Muscle of back (tissue), 11 donors: ENCODE data around the gene MVD. TPM values are rescaled to one million over a fixed set of nuclear protein-coding genes. Genes with fewer than 3 reads are reported as not detected.
A peak's percentile ranks its signal among the peaks of the same experiment; 100 is the strongest.

Experiments
- DNase-seq, 3 donors: peaks; one replicate each; pipeline versions ENCODE4 v3.0.0 to v3.0.0-alpha.2; 2013
- polyA plus RNA-seq, 10 donors: library from polyadenylated mRNA; unstranded; fragments of 120-200 nt; gene quantifications; one replicate each; pipeline ENCODE4 v1.2.1, GENCODE V29; 2013; ENCODE audit not compliant: insufficient read length in 10 of 10

The MVD gene
- polyA plus RNA-seq, 10 donors: 19.4 to 38.9 (median 26.3) TPM

DNA sequence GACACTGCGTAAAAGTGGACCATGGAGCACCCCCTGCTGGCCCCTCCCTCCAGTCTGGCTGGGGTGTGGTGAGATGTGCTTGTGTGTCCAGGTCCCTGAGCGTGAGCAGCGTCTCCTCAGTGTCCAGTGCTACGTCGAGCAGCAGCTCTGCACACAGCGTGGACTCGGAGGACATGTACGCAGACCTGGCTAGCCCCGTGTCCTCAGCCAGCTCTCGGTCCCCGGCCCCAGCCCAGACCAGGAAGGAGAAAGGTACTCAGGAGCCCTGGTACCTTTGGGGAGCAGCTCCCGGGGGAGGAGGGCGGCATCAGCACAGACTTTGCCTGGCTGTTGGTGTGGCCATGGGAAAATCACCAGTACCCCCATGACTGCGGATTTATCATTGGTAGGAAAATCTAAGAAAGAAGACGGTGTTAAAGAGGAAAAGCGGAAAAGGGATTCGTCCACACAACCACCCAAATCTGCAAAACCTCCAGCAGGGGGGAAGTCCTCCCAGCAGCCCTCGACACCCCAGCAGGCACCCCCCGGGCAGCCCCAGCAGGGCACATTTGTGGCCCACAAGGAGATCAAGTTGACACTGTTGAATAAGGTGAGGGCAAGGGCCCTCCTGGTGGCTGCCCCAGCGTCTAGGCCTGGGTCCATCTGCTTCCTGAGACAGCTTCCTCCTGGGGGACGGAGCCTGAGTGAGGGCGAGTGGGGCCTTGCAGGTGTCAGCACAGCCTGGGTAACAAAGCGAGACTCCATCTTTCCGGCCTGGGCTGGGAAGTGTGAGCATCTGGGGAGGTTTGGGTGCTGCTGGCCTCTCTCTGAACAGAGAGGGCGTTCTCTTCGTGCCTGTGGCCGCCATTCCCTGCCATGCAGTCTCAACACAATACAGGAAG lies 35.1 kb downstream of the MVD start:
- DNase-seq: no peak

GRCh38 chr16:88626646-88627045 lies 36.2 kb downstream of the MVD start:
- DNase-seq: no peak

GRCh38 chr16:88624977-88625576 lies 37.8 kb downstream of the MVD start:
- no peak for DNase-seq

DNA sequence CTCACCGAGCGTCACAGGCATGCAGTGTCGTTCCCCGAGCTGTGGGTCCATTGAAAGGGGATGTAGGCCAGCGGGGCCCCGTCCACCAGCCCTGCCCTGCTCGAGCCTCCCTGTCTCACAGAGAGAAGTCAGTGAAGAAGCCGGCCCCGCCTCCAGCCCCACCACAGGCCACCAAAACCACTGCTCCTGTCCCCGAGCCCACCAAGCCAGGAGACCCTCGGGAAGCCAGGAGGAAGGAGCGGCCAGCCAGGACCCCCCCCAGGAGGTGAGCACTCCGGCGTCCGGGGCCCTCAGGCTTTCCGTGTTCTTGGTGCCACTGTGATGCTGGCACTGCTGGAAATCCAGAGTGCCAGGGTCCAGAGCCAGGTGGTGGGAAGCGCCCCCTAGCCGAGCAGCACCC lies 38.4 kb downstream of the MVD start:
- no peak for DNase-seq

DNA sequence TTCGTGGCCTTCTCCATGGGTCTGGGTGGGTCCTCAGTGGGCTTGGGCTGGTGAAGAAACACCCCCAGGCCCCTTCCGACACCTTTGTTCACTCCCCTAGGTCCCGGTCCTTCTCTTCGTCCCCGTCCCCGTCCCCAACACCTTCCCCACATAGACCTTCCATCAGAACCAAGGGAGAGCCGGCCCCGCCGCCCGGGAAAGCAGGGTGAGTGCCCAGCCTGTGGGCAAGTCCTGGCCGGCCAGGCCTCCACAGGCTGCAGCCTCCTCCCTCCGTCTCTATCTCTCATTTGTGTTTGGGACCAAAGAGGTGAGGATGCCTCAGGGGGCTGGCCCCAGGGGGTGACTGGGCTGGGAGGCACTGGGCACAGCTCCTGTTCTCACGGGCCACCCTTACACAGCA lies 39.0 kb downstream of the MVD start:
- no peak for DNase-seq

DNA sequence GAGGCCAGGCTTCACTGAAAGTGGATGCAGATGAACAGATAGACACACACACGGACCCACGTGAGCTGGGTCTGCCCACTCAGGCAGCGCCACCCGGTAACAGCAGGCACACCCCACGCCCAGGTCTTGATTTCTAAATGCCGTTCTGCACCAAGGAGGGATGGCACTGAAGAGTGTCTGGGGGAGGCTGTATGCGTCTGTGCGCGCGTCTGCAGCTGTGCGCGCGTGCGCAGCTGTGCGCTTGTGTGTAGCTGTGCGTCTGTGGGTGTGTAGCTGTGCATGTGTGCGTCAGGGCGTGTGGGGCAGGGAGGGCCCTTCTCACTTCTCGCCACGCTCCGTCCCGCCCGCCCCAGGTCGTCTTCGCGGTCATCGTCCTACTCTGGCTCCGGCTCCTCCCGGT lies 40.0 kb downstream of the MVD start:
- no peak for DNase-seq

DNA sequence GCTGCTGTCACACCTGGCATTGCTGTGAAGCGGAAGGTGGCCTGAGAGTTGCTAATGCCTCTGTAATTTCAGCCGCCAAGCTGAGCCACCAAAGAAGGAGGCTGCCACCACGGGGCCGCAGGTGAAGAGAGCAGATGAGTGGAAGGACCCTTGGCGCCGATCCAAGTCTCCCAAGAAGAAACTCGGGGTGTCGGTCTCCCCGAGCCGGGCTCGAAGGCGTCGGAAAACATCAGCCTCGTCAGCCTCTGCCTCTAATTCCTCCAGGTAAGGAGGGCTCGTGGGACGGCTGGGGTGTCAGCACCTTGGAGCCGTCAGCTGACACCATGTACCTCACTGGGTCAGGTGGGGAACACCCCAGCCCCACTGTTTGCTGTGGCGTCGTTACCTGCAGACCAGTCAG lies 40.8 kb downstream of the MVD start:
- no peak for DNase-seq

DNA sequence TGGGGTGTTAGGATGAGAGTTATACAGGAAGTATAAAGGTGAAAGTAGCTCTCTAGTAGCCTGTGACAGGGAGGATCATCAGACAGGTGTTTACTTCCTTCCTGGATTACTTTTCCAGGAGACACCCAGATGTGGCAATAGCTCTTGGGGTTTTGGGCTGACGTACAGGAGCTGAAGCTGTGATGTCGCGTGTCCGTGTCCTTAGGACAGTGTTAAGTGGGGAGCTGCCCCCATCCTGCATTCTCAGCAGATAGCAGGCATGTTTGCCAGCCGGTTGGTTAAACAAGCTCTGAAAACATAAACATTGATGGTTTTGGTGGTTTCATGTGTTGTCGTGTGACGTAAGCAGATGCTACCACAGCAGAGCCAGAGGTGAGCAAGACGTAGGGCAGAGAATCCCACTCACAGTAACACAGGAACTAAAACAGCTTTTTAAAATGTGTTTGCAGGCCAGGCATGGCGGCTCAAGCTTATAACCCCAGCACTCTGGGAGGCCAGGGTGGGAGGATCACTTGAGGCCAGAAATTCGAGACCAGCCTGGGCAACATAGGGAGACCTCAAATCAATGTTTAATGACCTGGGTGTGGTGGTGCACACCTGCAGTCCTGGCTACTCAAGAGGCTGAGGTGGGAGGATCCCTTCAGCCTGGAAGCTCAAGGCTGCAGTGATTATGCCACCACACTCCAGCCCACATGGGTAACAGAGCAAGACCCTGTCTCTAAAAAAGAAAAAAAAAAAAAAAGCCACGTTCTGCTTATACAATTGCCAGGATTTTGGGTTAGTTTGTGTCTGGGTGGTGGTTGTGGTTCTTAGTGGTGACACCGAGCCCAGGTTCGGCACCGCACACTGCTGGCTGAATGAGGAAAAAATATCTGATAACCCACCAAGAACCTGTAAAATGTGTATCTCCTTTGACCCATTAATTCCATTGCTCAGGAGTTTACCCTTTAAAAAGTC lies 42.8 kb downstream of the MVD start:
- DNase-seq: no peak

DNA sequence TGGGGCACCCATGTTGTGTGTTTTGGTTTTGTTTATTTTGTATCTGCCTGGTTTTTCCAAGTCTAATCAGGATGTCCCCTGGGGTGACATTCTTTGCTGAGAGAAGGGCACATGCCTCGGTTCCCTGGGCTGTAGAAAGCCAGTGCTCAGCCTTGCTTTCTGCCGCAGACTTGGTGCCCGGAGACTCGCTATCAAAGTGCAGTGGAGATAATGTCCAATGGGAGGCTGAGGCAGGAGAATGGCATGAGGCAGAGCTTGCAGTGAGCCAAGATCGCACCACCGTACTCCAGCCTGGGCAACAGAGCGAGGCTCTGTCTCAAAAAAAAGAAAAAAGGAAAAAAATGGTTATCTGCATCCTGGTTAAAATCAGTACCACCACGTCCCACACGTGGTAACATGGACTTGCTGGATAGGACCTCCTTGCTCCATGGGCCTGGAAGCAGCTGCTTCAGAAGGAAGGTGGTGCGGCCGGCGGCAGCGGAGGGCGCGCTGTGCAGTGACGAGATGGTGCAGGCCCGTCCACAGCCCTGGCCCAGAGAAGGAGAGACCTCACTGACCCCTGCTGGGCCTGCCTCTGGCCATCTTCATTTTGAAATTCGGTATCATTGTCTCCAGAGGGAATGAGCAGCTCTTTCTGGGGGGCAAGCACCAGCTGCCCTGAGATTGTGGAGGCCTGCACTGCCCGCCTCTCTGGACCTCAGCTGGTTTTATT lies 43.8 kb downstream of the MVD start:
- no peak for DNase-seq

GRCh38 chr16:88618182-88618955 lies 44.5 kb downstream of the MVD start:
- DNase-seq: no peak

DNA sequence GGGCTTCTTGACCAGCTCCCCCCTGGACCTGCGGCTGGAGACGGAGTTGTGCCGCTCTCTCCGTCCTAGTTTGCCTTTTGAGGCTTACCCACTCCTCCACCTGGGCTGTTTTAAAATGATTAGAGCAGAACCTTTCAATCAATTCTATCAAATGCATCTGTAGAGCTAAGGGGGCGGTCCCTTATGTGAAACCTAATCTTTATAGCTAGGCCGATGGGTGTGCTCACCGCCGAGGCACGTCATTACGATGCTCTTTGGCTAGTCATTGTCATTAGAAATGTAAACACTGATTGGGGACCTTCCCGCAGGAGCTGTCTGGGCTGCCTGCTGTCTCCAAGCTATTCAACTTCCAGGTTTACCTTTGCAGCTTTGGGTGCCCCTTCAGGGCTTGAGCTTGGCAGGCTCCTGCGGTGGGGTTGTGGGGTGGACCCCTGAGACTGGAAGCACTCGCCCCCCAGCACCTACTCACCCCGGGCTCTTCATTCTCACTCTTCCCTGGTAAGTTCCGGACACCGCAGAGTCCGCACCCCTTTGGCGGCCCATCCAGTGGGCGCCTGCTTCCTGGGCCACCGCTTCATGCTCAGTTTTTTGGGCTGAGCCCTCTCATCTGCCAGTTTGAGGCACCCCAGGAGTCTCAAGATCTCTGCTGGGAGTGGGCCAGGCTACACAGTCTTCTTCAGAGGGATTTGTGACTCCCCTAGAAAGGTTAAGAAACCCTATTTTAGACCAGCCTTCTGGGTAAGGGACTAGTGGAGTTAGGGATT lies 45.4 kb downstream of the MVD start:
- no peak for DNase-seq

DNA sequence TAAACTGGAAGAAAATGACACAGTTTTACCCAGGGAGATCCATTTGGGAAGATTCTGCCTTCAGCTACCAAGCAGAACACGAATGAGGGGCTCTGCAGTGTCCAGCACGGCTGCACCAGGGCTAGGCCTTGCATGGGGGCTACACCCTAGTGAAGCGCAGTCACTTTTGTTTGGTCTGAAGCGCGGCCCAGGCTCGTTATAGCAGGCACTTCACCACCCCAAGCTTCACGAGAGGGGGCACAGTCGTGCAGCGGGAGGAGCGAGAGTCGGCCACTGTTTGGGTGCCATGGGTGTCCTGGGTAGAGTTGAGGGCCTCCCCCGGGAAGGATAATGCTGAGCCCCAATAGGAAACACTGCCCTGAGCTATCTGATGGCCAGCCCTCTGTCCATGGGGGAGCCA lies 46.2 kb downstream of the MVD start:
- no peak for DNase-seq

GRCh38 chr16:88616320-88616719 lies 46.6 kb downstream of the MVD start:
- no peak for DNase-seq

GRCh38 chr16:88614818-88615580 lies 47.9 kb downstream of the MVD start:
- DNase-seq: no peak

- DNase-seq: no peak
These were observed 48.7 kb downstream of the MVD start for GRCh38 chr16:88613911-88614817.

DNA sequence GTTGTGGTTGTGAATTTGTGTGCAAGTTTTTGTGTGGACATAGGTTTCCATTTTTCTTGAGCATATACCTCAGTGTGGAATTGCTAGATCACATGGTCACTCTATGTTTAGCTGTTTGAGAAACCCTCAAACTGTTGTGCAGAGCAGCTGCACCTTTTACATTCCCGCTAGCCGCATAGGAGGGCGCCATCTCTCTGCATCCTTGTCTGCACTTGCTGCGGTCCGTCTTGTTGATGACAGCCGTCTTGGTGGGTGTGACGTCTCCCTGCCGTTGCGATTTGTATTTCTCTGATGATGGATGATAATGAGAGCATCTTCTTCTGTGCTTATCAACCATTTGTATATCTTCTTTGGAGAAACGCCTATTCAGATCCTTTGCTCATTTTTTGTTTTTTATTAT lies 49.6 kb downstream of the MVD start:
- no peak for DNase-seq

GRCh38 chr16:88610909-88611812 lies 51.7 kb downstream of the MVD start:
- peak in 1 of 3 donors; percentile 47 for DNase-seq
